Lower leg skin (tissue), 4 donors: Measurements from ENCODE around the gene C12orf43. TPM values are rescaled to one million over a fixed set of nuclear protein-coding genes. Genes with fewer than 3 reads are reported as not detected.

ENCODE experiments used
- DNase-seq, 2 donors: peaks; one replicate each; pipeline ENCODE4 v3.0.0-alpha.2; 2019; ENCODE audit warnings: low spot score in 2 of 2
- H3K4me3 ChIP-seq: fragments of 200-600 bp; sonication (generic); 2 replicates; pipeline ENCODE4 v1.5.1; 2017; ENCODE audit warnings: mild to moderate bottlenecking, low read depth; ENCODE audit not compliant: poor library complexity, severe bottlenecking
- POLR2A ChIP-seq, 2 donors: fragments of 450-650 bp; IDR thresholded peaks; one replicate each; pipeline ENCODE4 v1.6.1; 2016 to 2017; ENCODE audit warnings: antibody characterized with exemption in 2 of 2, mild to moderate bottlenecking in 1 of 2, moderate library complexity in 1 of 2
- WGBS, 2 donors: methylation state at CpG; one replicate each; pipeline ENCODE4 v1.1.5; 2018; 5-methylcytosine and 5-hydroxymethylcytosine counted together
- intact Hi-C: fragments of 100-400 bp; cut with DNase I; formaldehyde crosslinking; loops from one replicate; pipeline ENCODE4 v1.15.0; 2023; ENCODE audit warnings: low total_unique reads
- total RNA-seq, 4 donors: library from RNA; depleted of rRNA; stranded (reverse); fragments of >200 nt; gene quantifications; one replicate each; pipeline ENCODE4 v1.1.0, GENCODE V29; 2016
- TF ChIP-seq, protein P1 (sequence below), 3 donors: fragments of 450-650 bp; IDR thresholded peaks; one replicate each; pipeline ENCODE4 v1.5.1; 2016; ENCODE audit warnings: antibody characterized with exemption in 3 of 3, mild to moderate bottlenecking in 3 of 3, moderate library complexity in 2 of 3

The C12orf43 gene
- total RNA-seq, 4 donors from 2014 or later, result 4.3 to 8.9 (median 6.1) TPM

DNA sequence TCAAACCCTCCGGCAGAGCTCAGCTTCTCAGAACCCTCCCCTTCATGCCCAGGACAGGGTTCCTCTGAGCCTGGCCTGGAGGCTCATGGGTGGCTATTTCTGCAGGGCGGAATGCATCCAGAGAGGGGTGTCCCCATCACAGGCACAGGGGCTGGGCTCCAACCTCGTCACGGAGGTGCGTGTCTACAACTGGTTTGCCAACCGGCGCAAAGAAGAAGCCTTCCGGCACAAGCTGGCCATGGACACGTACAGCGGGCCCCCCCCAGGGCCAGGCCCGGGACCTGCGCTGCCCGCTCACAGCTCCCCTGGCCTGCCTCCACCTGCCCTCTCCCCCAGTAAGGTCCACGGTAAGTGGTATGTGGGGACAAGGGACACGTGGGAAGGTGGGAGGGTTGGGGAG is 22.2 kb downstream of the C12orf43 start:
- 93% methylated on average over 14 to 15 of the region's 15 CpGs for WGBS, 2 donors
- DNase-seq, result no peak
- intact Hi-C loops, result no loop called here
- TF ChIP-seq, protein P1, sequence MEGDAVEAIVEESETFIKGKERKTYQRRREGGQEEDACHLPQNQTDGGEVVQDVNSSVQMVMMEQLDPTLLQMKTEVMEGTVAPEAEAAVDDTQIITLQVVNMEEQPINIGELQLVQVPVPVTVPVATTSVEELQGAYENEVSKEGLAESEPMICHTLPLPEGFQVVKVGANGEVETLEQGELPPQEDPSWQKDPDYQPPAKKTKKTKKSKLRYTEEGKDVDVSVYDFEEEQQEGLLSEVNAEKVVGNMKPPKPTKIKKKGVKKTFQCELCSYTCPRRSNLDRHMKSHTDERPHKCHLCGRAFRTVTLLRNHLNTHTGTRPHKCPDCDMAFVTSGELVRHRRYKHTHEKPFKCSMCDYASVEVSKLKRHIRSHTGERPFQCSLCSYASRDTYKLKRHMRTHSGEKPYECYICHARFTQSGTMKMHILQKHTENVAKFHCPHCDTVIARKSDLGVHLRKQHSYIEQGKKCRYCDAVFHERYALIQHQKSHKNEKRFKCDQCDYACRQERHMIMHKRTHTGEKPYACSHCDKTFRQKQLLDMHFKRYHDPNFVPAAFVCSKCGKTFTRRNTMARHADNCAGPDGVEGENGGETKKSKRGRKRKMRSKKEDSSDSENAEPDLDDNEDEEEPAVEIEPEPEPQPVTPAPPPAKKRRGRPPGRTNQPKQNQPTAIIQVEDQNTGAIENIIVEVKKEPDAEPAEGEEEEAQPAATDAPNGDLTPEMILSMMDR (IDR thresholded peaks at IDR 0.05), result no peak
- TF ChIP-seq POLR2A (IDR thresholded peaks at IDR 0.05), result no peak
- H3K4me3 ChIP-seq, result no peak overlapping the region

DNA sequence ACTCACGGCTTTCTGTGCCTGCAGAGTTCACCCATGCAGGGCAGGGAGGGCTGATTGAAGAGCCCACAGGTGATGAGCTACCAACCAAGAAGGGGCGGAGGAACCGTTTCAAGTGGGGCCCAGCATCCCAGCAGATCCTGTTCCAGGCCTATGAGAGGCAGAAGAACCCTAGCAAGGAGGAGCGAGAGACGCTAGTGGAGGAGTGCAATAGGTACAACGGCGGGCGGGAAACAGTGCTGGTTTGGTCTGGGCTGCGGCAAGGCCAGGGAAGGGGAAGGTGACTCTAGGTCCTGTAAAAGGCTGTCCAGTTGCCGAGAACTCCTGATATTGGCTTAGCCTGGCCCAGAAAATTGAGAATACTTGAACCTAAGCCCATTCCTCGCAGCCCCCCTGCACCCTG is 22.8 kb downstream of the C12orf43 start:
- no peak overlapping the region for H3K4me3 ChIP-seq
- WGBS, 2 donors, result 83 to 86% methylated on average over 11 of the region's 11 CpGs
- no peak for DNase-seq
- intact Hi-C loops, result no loop called here
- TF ChIP-seq, protein P1 (IDR thresholded peaks at IDR 0.05), result no peak
- no peak for TF ChIP-seq POLR2A (IDR thresholded peaks at IDR 0.05)

DNA sequence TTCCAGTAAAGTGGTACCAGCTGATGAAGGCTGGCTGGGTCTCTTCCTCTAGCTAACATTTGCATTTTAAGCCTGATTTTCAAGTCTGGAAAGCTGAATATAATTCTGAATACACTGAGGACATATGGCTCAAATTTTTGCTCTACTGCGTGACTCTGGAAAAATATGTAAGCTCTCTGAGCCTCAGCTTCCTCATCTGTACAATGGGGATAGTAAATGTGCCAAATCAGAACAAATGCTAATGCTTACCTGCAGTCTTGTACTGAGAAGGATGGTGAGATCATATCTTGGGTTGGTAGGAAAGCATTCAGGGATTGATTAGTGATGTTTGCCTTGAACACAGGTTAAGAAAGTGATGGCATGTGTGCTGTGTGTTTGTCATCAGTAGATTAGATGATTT is 23.3 kb downstream of the C12orf43 start:
- no peak for TF ChIP-seq POLR2A (IDR thresholded peaks at IDR 0.05)
- TF ChIP-seq, protein P1 (IDR thresholded peaks at IDR 0.05), result no peak
- no peak overlapping the region for H3K4me3 ChIP-seq
- intact Hi-C loops, result no loop called here
- DNase-seq, result no peak
- WGBS, 2 donors, result 89 to 100% methylated on average over 1 of the region's 1 CpG

DNA sequence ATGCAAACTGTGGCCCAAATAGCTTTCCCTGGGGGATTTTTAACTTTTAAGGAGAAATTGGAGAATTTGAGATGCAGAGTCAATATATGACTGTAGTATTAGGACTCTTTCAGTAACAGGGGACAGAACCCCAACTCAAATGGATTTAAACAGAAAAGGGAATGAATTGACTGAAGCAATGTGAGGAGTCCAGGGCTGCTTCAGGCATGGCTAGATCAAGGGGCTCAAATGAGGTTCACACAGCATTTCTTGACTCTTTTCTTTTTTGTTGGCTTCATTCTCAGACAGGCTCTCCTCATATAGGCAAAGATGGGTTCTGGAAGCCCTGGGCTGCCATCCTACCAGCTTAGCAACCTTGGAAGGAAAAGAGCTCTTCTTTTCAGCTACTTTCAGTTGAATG is 24.3 kb downstream of the C12orf43 start:
- intact Hi-C loops, result no loop called here
- no peak for DNase-seq
- H3K4me3 ChIP-seq, result no peak overlapping the region
- no peak for TF ChIP-seq POLR2A (IDR thresholded peaks at IDR 0.05)
- TF ChIP-seq, protein P1 (IDR thresholded peaks at IDR 0.05), result no peak

DNA sequence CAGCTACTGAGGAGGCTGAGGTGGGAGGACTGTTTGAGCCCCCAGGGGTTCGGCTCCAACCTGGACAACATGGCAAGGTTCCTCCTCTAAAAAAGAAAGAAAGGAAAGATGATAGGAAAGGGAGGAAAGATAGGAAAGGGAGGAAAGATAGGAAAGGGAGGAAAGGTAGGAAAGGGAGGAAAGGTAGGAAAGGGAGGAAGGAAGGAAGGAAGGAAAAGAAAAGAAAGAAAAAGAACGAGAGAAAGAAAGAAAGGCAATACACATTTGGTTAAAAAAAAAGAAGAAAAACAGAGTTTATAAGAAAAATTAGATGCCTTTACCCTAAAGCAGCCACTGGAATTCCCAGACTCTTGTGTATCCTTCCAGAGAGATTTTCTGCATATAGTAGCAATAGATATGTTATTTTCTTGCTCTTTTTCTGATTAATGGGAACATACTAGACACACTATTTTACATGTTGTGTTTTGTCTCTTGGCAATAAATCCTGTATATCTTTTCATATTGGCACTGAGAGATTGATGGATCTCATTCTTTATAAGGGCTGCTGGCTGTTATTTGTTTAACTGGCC is 25.7 kb downstream of the C12orf43 start:
- intact Hi-C loops, result no loop called here
- no peak for DNase-seq
- no peak overlapping the region for H3K4me3 ChIP-seq
- 74 to 91% methylated on average over 2 of the region's 2 CpGs for WGBS, 2 donors
- TF ChIP-seq, protein P1 (IDR thresholded peaks at IDR 0.05), result no peak
- no peak for TF ChIP-seq POLR2A (IDR thresholded peaks at IDR 0.05)

GRCh38 chr12:120989687-120990086 is 26.6 kb downstream of the C12orf43 start:
- 77 to 88% methylated on average over 3 of the region's 3 CpGs for WGBS, 2 donors
- TF ChIP-seq POLR2A (IDR thresholded peaks at IDR 0.05), result no peak
- TF ChIP-seq, protein P1 (IDR thresholded peaks at IDR 0.05), result no peak
- intact Hi-C loops, result no loop called here
- no peak for DNase-seq
- no peak overlapping the region for H3K4me3 ChIP-seq
